H1 (cell line): Measurements from ENCODE around the gene ENPP3. TPM values are rescaled to one million over a fixed set of nuclear protein-coding genes. Genes with fewer than 3 reads are reported as not detected.

Source experiments
- CTCF ChIA-PET: fragments of 300-600 bp; sonication (Branson Sonifier 250); formaldehyde crosslinking; loops from one replicate; lab custom pipeline; 2021; ENCODE audit not compliant: partially characterized antibody; lab: Charles Lee
- POLR2A ChIA-PET: fragments of 300-600 bp; sonication (Branson Sonifier 250); formaldehyde crosslinking; loops from one replicate; lab custom pipeline; 2021; ENCODE audit warnings: inconsistent platforms; ENCODE audit not compliant: partially characterized antibody; lab: Charles Lee
- DNase-seq, 2 experiments: peaks; one replicate each; pipeline versions ENCODE4 v3.0.0 to v3.0.0-alpha.2; 2010 to 2022; ENCODE audit warnings: low spot score in 2 of 2, low read depth in 1 of 2, mixed read lengths in 1 of 2
- FAIRE-seq: peaks from 2 replicates; lab custom pipeline; 2011; peaks lifted over from hg19 to GRCh38; lab: Jason Lieb, UNC
- H2AFZ ChIP-seq: 2 replicates; pipeline ENCODE4 v1.8.1; 2012; ENCODE audit warnings: low read length, inconsistent platforms
- H2AK5ac ChIP-seq: 2 replicates; pipeline ENCODE4 v1.6.1; 2013; ENCODE audit warnings: low read depth, low read length
- H2BK120ac ChIP-seq: replicated peaks from 2 replicates; pipeline ENCODE3; 2013; ENCODE audit warnings: low read depth, low read length, inconsistent platforms
- H2BK12ac ChIP-seq: 2 replicates; pipeline ENCODE4 v1.6.1; 2013; ENCODE audit warnings: low read depth, low read length
- H2BK15ac ChIP-seq: 2 replicates; pipeline ENCODE4 v1.6.1; 2013; ENCODE audit warnings: low read length
- H2BK20ac ChIP-seq: 2 replicates; pipeline ENCODE4 v1.6.1; 2013; ENCODE audit warnings: low read length
- H2BK5ac ChIP-seq: 2 replicates; pipeline ENCODE4 v1.6.1; 2013; ENCODE audit warnings: low read depth, low read length
- H3K14ac ChIP-seq: 2 replicates; pipeline ENCODE4 v1.6.1; 2013; ENCODE audit warnings: inconsistent platforms; ENCODE audit not compliant: insufficient read length
- H3K18ac ChIP-seq: 2 replicates; pipeline ENCODE4 v1.6.1; 2013; ENCODE audit warnings: low read length; ENCODE audit errors: extremely low read depth
- H3K23ac ChIP-seq: 2 replicates; pipeline ENCODE4 v1.6.1; 2013; ENCODE audit warnings: inconsistent platforms; ENCODE audit not compliant: insufficient read length
- H3K23me2 ChIP-seq: 2 replicates; pipeline ENCODE4 v1.6.1; 2013; ENCODE audit warnings: low read depth, low read length
- H3K27ac ChIP-seq: 2 replicates; pipeline ENCODE4 v1.6.1; 2011; ENCODE audit warnings: low read depth, low read length, inconsistent platforms
- H3K27me3 ChIP-seq, 4 experiments: replicated peaks in 1 of 4; 1 replicate in 1 of 4; 2 replicates in 3 of 4; pipeline versions ENCODE4 v1.6.1 to v1.8.1; 2011 to 2013; ENCODE audit warnings: low read length in 3 of 4, mild to moderate bottlenecking in 3 of 4, inconsistent platforms in 2 of 4, mixed read lengths in 2 of 4, moderate library complexity in 1 of 4; ENCODE audit not compliant: control insufficient read depth in 3 of 4, insufficient read depth in 3 of 4; ENCODE audit errors: extremely low read depth in 1 of 4
- H3K36me3 ChIP-seq, 4 experiments: 2 replicates each; pipeline versions ENCODE4 v1.6.1 to v1.8.1; 2011 to 2013; ENCODE audit warnings: mild to moderate bottlenecking in 4 of 4, low read length in 3 of 4, moderate library complexity in 2 of 4, control low read depth in 1 of 4, inconsistent platforms in 1 of 4; ENCODE audit not compliant: insufficient read depth in 4 of 4, control insufficient read depth in 2 of 4
- H3K4ac ChIP-seq: replicated peaks from 2 replicates; pipeline ENCODE3; 2013; ENCODE audit warnings: low read length, low read depth, mixed read lengths, inconsistent platforms; ENCODE audit not compliant: insufficient read length
- H3K4me1 ChIP-seq, 4 experiments: replicated peaks in 1 of 4; 1 replicate in 1 of 4; 2 replicates in 3 of 4; pipeline versions ENCODE4 v1.6.1 to v1.8.1; 2011 to 2013; ENCODE audit warnings: low read length in 3 of 4, inconsistent platforms in 2 of 4, mixed read lengths in 1 of 4; ENCODE audit not compliant: insufficient read depth in 4 of 4, control insufficient read depth in 3 of 4
- H3K4me2 ChIP-seq, 2 experiments: 2 replicates each; pipeline versions ENCODE4 v1.6.1 to v1.8.1; 2011 to 2013; ENCODE audit warnings: low read depth in 2 of 2, low read length in 2 of 2, control low read depth in 1 of 2, inconsistent platforms in 1 of 2, mild to moderate bottlenecking in 1 of 2; ENCODE audit not compliant: insufficient read depth in 1 of 2
- H3K4me3 ChIP-seq, 4 experiments: fragments of 200-600, 300-600 bp in 1 of 4; sonication (generic), shearing (Covaris generic), sonication (Bioruptor Twin) in 1 of 4; 2 replicates each; pipeline versions ENCODE4 v1.5.1 to v1.8.1; 2011 to 2016; ENCODE audit warnings: low read length in 4 of 4, low read depth in 3 of 4, control low read depth in 2 of 4, inconsistent platforms in 2 of 4, mild to moderate bottlenecking in 2 of 4, mixed read lengths in 1 of 4, moderate library complexity in 1 of 4; ENCODE audit not compliant: insufficient read depth in 2 of 4; ENCODE audit errors: extremely low read depth in 1 of 4
- H3K56ac ChIP-seq: replicated peaks from 2 replicates; pipeline ENCODE3; 2013; ENCODE audit warnings: low read depth, mild to moderate bottlenecking, mixed read lengths, low read length, inconsistent platforms; ENCODE audit not compliant: insufficient read length
- H3K79me1 ChIP-seq: 2 replicates; pipeline ENCODE4 v1.6.1; 2013; ENCODE audit warnings: low read depth, low read length, control low read depth
- H3K79me2 ChIP-seq, 2 experiments: 2 replicates each; pipeline versions ENCODE4 v1.6.1 to v1.8.1; 2012 to 2013; ENCODE audit warnings: low read length in 2 of 2, mild to moderate bottlenecking in 2 of 2, inconsistent platforms in 1 of 2; ENCODE audit not compliant: insufficient read depth in 2 of 2, control insufficient read depth in 1 of 2
- H3K9ac ChIP-seq, 4 experiments: replicated peaks in 1 of 4; 1 replicate in 1 of 4; 2 replicates in 3 of 4; pipeline versions ENCODE4 v1.6.1 to v1.8.1; 2011 to 2013; ENCODE audit warnings: low read depth in 3 of 4, low read length in 3 of 4, control low read depth in 2 of 4, mild to moderate bottlenecking in 2 of 4, moderate library complexity in 2 of 4, inconsistent platforms in 1 of 4; ENCODE audit errors: extremely low read depth in 1 of 4
- H3K9me3 ChIP-seq, 2 experiments: 2 replicates each; pipeline versions ENCODE4 v1.6.1 to v1.8.1; 2012 to 2013; ENCODE audit warnings: mild to moderate bottlenecking in 2 of 2, moderate library complexity in 2 of 2, control low read depth in 1 of 2, inconsistent platforms in 1 of 2, low read depth in 1 of 2, low read length in 1 of 2, mixed read lengths in 1 of 2; ENCODE audit not compliant: insufficient read depth in 2 of 2
- H4K20me1 ChIP-seq, 2 experiments: replicated peaks in 1 of 2; 2 replicates each; pipeline versions ENCODE3 to v1.8.1; 2011 to 2013; ENCODE audit warnings: inconsistent platforms in 2 of 2, low read length in 2 of 2, mild to moderate bottlenecking in 1 of 2; ENCODE audit not compliant: insufficient read depth in 2 of 2, control insufficient read depth in 1 of 2
- H4K5ac ChIP-seq: 2 replicates; pipeline ENCODE4 v1.6.1; 2013; ENCODE audit warnings: low read length, low read depth, mixed read lengths, inconsistent platforms; ENCODE audit not compliant: insufficient read length
- H4K8ac ChIP-seq: 2 replicates; pipeline ENCODE4 v1.8.0; 2013; ENCODE audit warnings: mild to moderate bottlenecking, moderate library complexity, low read length, inconsistent platforms; ENCODE audit not compliant: insufficient read depth; ENCODE audit errors: extremely low read depth
- H4K91ac ChIP-seq: replicated peaks from 2 replicates; pipeline ENCODE3; 2013; ENCODE audit warnings: low read length, mixed read lengths, inconsistent platforms; ENCODE audit not compliant: insufficient read length
- BCL11A ChIP-seq, 2 experiments: IDR thresholded peaks; one replicate each; pipeline ENCODE4 v1.6.1; 2011; ENCODE audit warnings: low read depth in 2 of 2, low read length in 2 of 2, mild to moderate bottlenecking in 2 of 2
- SAP30 ChIP-seq: fragments of 300-600 bp; sonication (generic); IDR thresholded peaks from 2 replicates; pipeline ENCODE4 v1.7.1; 2012; ENCODE audit warnings: low read length, moderate library complexity, mild to moderate bottlenecking, inconsistent platforms; ENCODE audit not compliant: insufficient read depth, insufficient replicate concordance
- WGBS, 2 experiments: shearing (Covaris generic) in 1 of 2; methylation state at CpG; one replicate each; pipeline versions ENCODE4 v1.1.6 to v1.1.7; 2013 to 2015; ENCODE audit warnings: low lambda C conversion rate in 2 of 2, mixed read lengths in 2 of 2, inconsistent platforms in 1 of 2, low coverage in 1 of 2, missing lambda C conversion rate in 1 of 2; ENCODE audit not compliant: insufficient replicate concordance in 2 of 2, insufficient coverage in 1 of 2, insufficient read length in 1 of 2; ENCODE audit errors: extremely low coverage in 1 of 2, missing lambda C conversion rate in 1 of 2; 5-methylcytosine and 5-hydroxymethylcytosine counted together
- polyA plus RNA-seq, 7 experiments: library from polyadenylated mRNA; depleted of rRNA in 3 of 7; stranded (reverse) in 5 of 7; unstranded in 2 of 7; fragments of >200 nt in 5 of 7; fragments of 200-250 nt in 2 of 7; gene quantifications; 1 replicate in 5 of 7; 2 replicates in 1 of 7; 4 replicates in 1 of 7; pipeline versions ENCODE4 v1.2.1 to v1.2.3, GENCODE V29; 2011 to 2013; ENCODE audit warnings: missing spikeins in 2 of 7, mixed read lengths in 2 of 7
- total RNA-seq: library from RNA; stranded (reverse); fragmentation: NEBNext Ultra II Directional; extraction: Animal tissue kit (Norgen Biotek cat#: 25700); gene quantifications from 2 replicates; pipeline ENCODE4 v1.2.1, GENCODE V29; 2021
- TF ChIP-seq, protein P1 (sequence below): IDR thresholded peaks from 2 replicates; pipeline ENCODE4 v1.6.1; 2011; ENCODE audit warnings: low read depth, mild to moderate bottlenecking, low read length; ENCODE audit not compliant: insufficient read depth

The ENPP3 gene
- total and polyA plus RNA-seq, 2 of the 8 experiments (the other 6 are each of a cell fraction or from before 2014, with no cell fraction given), result 0.11 TPM; not detected in 1

DNA sequence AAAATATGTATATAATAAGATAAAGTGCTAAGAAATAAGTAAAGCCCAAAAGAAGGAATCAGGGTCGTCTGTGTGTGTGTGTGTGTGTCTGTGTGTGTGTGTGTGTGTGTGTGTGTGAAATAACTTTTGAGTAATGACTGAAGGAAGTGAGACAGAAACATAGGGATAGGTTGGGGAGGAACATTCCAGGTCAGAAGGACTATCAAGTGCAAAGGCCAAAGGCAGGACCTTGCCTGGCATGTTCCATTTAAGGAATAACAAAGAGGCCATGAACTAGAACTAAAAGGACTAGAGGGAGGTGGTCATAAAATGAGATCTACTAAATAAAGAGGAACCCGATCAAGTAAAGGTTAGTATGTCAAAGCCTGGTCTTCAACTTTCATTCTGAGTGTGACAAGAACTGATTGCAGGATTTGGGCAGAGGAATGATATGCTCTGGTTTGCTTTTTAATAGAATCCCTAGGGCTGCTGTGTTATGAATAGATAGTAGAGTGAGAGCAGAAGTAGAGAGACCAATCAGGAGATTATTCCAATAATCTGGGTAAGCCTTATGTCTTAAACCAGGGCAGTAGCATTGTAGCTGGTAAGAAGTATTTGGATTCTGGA lies 6.9 kb downstream of the ENPP3 start:
- Histone ChIP-seq H3K27me3 (no peaks in the 10 kb centered on the region), H2BK5ac (no peak overlapping the region), H4K8ac (no peak overlapping the region), H4K5ac (no peak overlapping the region), H3K14ac (no peak overlapping the region), H2BK120ac (no peak overlapping the region), H2AK5ac (no peak overlapping the region), H3K4me2 (no peak overlapping the region), H3K56ac (no peak overlapping the region), H3K18ac (no peak overlapping the region), H2BK12ac (no peak overlapping the region), H2BK20ac (no peak overlapping the region), H3K4me1 (no peaks in the 10 kb centered on the region), H3K23ac (no peak overlapping the region), H3K9ac (no peak overlapping the region), H3K4ac (no peak overlapping the region), H3K36me3 (no peaks in the 10 kb centered on the region), H2BK15ac (no peak overlapping the region), H3K9me3 (no peaks in the 10 kb centered on the region), H4K20me1 (no peaks in the 10 kb centered on the region), H3K79me1 (no peaks in the 10 kb centered on the region), H3K27ac (no peak overlapping the region), H3K23me2 (peaks cover 2% of the 10 kb centered on the region; the same call in 1 of the 2 replicates), H4K91ac (no peak overlapping the region), H3K4me3 (no peak overlapping the region), H3K79me2 (no peaks in the 10 kb centered on the region), H2AFZ (no peak overlapping the region)
- FAIRE-seq, result no peak
- DNase-seq, result no peak
- TF ChIP-seq BCL11A (IDR thresholded peaks at IDR 0.05; ENCODE audit: low read depth in 2 of 2, low read length in 2 of 2), result no peak
- no peak for TF ChIP-seq SAP30
- TF ChIP-seq, protein P1, sequence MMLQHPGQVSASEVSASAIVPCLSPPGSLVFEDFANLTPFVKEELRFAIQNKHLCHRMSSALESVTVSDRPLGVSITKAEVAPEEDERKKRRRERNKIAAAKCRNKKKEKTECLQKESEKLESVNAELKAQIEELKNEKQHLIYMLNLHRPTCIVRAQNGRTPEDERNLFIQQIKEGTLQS, result no peak
- WGBS, 2 experiments, result 79% methylated on average over 2 of the region's 2 CpGs; no CpG with 5 or more reads in 1 of the 2 experiments
- POLR2A ChIA-PET, result no interaction called here
- CTCF ChIA-PET, result interaction anchor here (0.6 to 0.8 kb wide), 2 partner anchors 16 to 1762 kb away, joined by 3 read pairs; partner anchors contain the start of gene MED23
